GM23338 (cell line): ENCODE measurements around the gene NTN4. TPM values are rescaled to one million over a fixed set of nuclear protein-coding genes. Genes with fewer than 3 reads are reported as not detected.

ENCODE experiments used
- ATAC-seq: fragments of 200-7000 bp; cut with Tn5 transposase; 3 replicates; pipeline ENCODE4 v1.9.1; 2020
- DNase-seq: peaks from one replicate; pipeline ENCODE4 v3.0.0-alpha.2; 2015; ENCODE audit warnings: low spot score
- H2AFZ ChIP-seq: fragments of 200-600 bp; sonication (generic); 2 replicates; pipeline ENCODE4 v1.8.0; 2016; ENCODE audit warnings: antibody characterized with exemption, mild to moderate bottlenecking, moderate library complexity
- H3F3A ChIP-seq: fragments of 200-600 bp; sonication (generic); replicated peaks from 2 replicates; pipeline ENCODE4 v1.8.0; 2017; ENCODE audit warnings: antibody characterized with exemption, mixed run types, low read depth
- H3K27ac ChIP-seq: fragments of 200-600 bp; sonication (generic); 2 replicates; pipeline ENCODE4 v1.6.1; 2016; ENCODE audit warnings: low read depth
- H3K27me3 ChIP-seq: fragments of 200-600 bp; sonication (generic); 2 replicates; pipeline ENCODE4 v1.8.0; 2016; ENCODE audit warnings: mild to moderate bottlenecking, mixed run types, moderate library complexity; ENCODE audit not compliant: insufficient read depth
- H3K36me3 ChIP-seq: fragments of 200-600 bp; sonication (generic); 2 replicates; pipeline ENCODE4 v1.8.0; 2016; ENCODE audit warnings: mild to moderate bottlenecking; ENCODE audit not compliant: insufficient read depth
- H3K4me1 ChIP-seq: fragments of 200-600 bp; sonication (generic); 2 replicates; pipeline ENCODE4 v1.8.0; 2016; ENCODE audit warnings: mild to moderate bottlenecking, moderate library complexity; ENCODE audit not compliant: insufficient read depth
- H3K4me2 ChIP-seq: fragments of 200-600 bp; sonication (generic); 2 replicates; pipeline ENCODE4 v1.7.1; 2017; ENCODE audit warnings: mixed run types
- H3K4me3 ChIP-seq: fragments of 200-600 bp; sonication (generic); 2 replicates; pipeline ENCODE4 v1.6.1; 2016; ENCODE audit warnings: mixed run types
- H3K79me2 ChIP-seq: fragments of 200-600 bp; sonication (generic); replicated peaks from 2 replicates; pipeline ENCODE4 v1.8.0; 2017; ENCODE audit warnings: mild to moderate bottlenecking; ENCODE audit not compliant: insufficient read depth
- H3K9me2 ChIP-seq: fragments of 200-600 bp; sonication (generic); 2 replicates; pipeline ENCODE4 v1.8.0; 2017; ENCODE audit not compliant: insufficient read depth
- H4K20me1 ChIP-seq: fragments of 200-600 bp; sonication (generic); replicated peaks from 2 replicates; pipeline ENCODE4 v1.8.0; 2017; ENCODE audit warnings: mild to moderate bottlenecking; ENCODE audit not compliant: insufficient read depth
- H3K27ac Mint-ChIP-seq: 2 replicates; pipeline ENCODE4 v1.8.0; 2020; ENCODE audit warnings: inconsistent platforms, mild to moderate bottlenecking, moderate library complexity, mixed read lengths
- H3K27me3 Mint-ChIP-seq: 3 replicates; pipeline ENCODE4 v1.8.0; 2022; ENCODE audit warnings: low read depth, mild to moderate bottlenecking, moderate library complexity, mixed read lengths, inconsistent platforms; ENCODE audit not compliant: insufficient read depth, poor library complexity
- H3K36me3 Mint-ChIP-seq: 3 replicates; pipeline ENCODE4 v1.8.0; 2021; ENCODE audit warnings: low read depth, mild to moderate bottlenecking, inconsistent platforms, moderate library complexity, mixed read lengths
- H3K4me1 Mint-ChIP-seq: 3 replicates; pipeline ENCODE4 v1.8.0; 2020; ENCODE audit warnings: mild to moderate bottlenecking, inconsistent platforms, mixed read lengths
- H3K4me3 Mint-ChIP-seq: 3 replicates; pipeline ENCODE4 v1.8.0; 2021; ENCODE audit warnings: moderate library complexity, mild to moderate bottlenecking, inconsistent platforms, mixed read lengths
- H3K9me3 Mint-ChIP-seq: 3 replicates; pipeline ENCODE4 v1.8.0; 2020; ENCODE audit warnings: moderate library complexity, mild to moderate bottlenecking, inconsistent platforms, mixed read lengths
- ETS1 ChIP-seq: IDR thresholded peaks from 2 replicates; pipeline ENCODE4 v1.6.1; 2016; ENCODE audit warnings: antibody characterized with exemption
- EZH2phosphoT487 ChIP-seq: fragments of 200-600 bp; sonication (generic); IDR thresholded peaks from one replicate; pipeline ENCODE4 v1.8.1; 2018; ENCODE audit warnings: antibody characterized with exemption; ENCODE audit not compliant: unreplicated experiment
- JUNB ChIP-seq: IDR thresholded peaks from one replicate; pipeline ENCODE4 v1.6.1; 2016; ENCODE audit warnings: antibody characterized with exemption; ENCODE audit not compliant: unreplicated experiment
- POLR2AphosphoS5 ChIP-seq: IDR thresholded peaks from 2 replicates; pipeline ENCODE4 v1.6.1; 2016; ENCODE audit warnings: antibody characterized with exemption, low read depth
- REST ChIP-seq: IDR thresholded peaks from one replicate; pipeline ENCODE4 v1.6.1; 2018; ENCODE audit warnings: antibody characterized with exemption; ENCODE audit not compliant: unreplicated experiment
- STAT1 ChIP-seq: IDR thresholded peaks from one replicate; pipeline ENCODE4 v1.6.1; 2016; ENCODE audit warnings: antibody characterized with exemption; ENCODE audit not compliant: unreplicated experiment
- ZNF114 ChIP-seq: fragments of 250-450 bp; sonication (Bioruptor Pico); IDR thresholded peaks from 2 replicates; pipeline ENCODE4 v1.5.0; 2020; ENCODE audit warnings: mild to moderate bottlenecking, moderate library complexity
- ZNF331 ChIP-seq: fragments of 250-450 bp; sonication (Bioruptor Pico); IDR thresholded peaks from 2 replicates; pipeline ENCODE4 v1.5.0; 2020; ENCODE audit warnings: low read depth, mild to moderate bottlenecking, moderate library complexity
- polyA plus RNA-seq: library from polyadenylated mRNA; unstranded; fragments of >200 nt; fragmentation: Nextera tagmentation; extraction: Ambion mirVana; gene quantifications from 2 replicates; pipeline ENCODE4 v1.2.1, GENCODE V29; 2016
- total RNA-seq: library from RNA; depleted of rRNA; stranded (reverse); fragments of >200 nt; shearing (Covaris generic); gene quantifications from 2 replicates; pipeline ENCODE4 v1.2.3, GENCODE V29; 2014

The NTN4 gene
- total and polyA plus RNA-seq, 2 experiments from 2014 or later, result 1.5 to 3.8 TPM

- ATAC-seq (no peak), DNase-seq (no peak)
- H4K20me1 ChIP-seq, result no peaks in the 10 kb centered on the region
- Mint-ChIP-seq H3K4me1 (no peaks in the 10 kb centered on the region), H3K27ac (no peak overlapping the region), H3K9me3 (no peaks in the 10 kb centered on the region), H3K4me3 (no peak overlapping the region), H3K27me3 (peaks cover 1% of the 10 kb centered on the region), H3K36me3 (no peaks in the 10 kb centered on the region)
- no peaks in the 10 kb centered on the region for H3K9me2 ChIP-seq
- no peak overlapping the region for H3K4me2 ChIP-seq
- H3K4me1 ChIP-seq, result no peaks in the 10 kb centered on the region; the same call in 1 of the 2 replicates
- no peak overlapping the region for H2AFZ ChIP-seq
- no peaks in the 10 kb centered on the region for H3F3A ChIP-seq
- no peak overlapping the region for H3K27ac ChIP-seq
- no peaks in the 10 kb centered on the region for H3K27me3 ChIP-seq
- H3K79me2 ChIP-seq, result no peaks in the 10 kb centered on the region
- TF ChIP-seq REST, result no peak
- no peak for TF ChIP-seq JUNB
- TF ChIP-seq STAT1, result no peak
- no peak for TF ChIP-seq ZNF114
- no peak overlapping the region for H3K4me3 ChIP-seq
- no peaks in the 10 kb centered on the region for H3K36me3 ChIP-seq
These were observed 12.1 kb upstream of the NTN4 start for GRCh38 chr12:95802482-95803270.

- peaks cover 19% of the 10 kb centered on the region for H3K27me3 ChIP-seq
- H3K4me3 Mint-ChIP-seq, result no peak overlapping the region
- no peak overlapping the region for H3K4me3 ChIP-seq
- no peaks in the 10 kb centered on the region for H3K9me3 Mint-ChIP-seq
- peaks cover 3% of the 10 kb centered on the region; the same call in 2 of the 3 replicates for H3K4me1 Mint-ChIP-seq
- no peaks in the 10 kb centered on the region for H4K20me1 ChIP-seq
- H3K36me3 ChIP-seq, result no peaks in the 10 kb centered on the region
- no peak overlapping the region for H2AFZ ChIP-seq
- no peak overlapping the region for H3K27ac Mint-ChIP-seq
- no peak for DNase-seq
- H3K79me2 ChIP-seq, result no peaks in the 10 kb centered on the region
- no peaks in the 10 kb centered on the region for H3K36me3 Mint-ChIP-seq
- peaks cover 5% of the 10 kb centered on the region for H3K27me3 Mint-ChIP-seq
- H3F3A ChIP-seq, result no peaks in the 10 kb centered on the region
- no peak overlapping the region for H3K4me2 ChIP-seq
- H3K4me1 ChIP-seq, result peaks cover 9% of the 10 kb centered on the region
- no peaks in the 10 kb centered on the region for H3K9me2 ChIP-seq
- no peak overlapping the region for H3K27ac ChIP-seq
- ATAC-seq, result no peak
- TF ChIP-seq ETS1 (no peak), ZNF331 (CRISPR knock-in tag) (no peak), JUNB (no peak), STAT1 (no peak), REST (no peak), POLR2AphosphoS5 (no peak), EZH2phosphoT487 (no peak)
These were observed 6.4 kb upstream of the NTN4 start for GRCh38 chr12:95796982-95797289.
